Neural cell (in vitro differentiated cells): ENCODE data around the gene MAP3K20. TPM values are rescaled to one million over a fixed set of nuclear protein-coding genes. Genes with fewer than 3 reads are reported as not detected.

ENCODE experiments used
- H2AFZ ChIP-seq: fragments of 200-600, 300-800 bp; sonication (generic), shearing (Covaris generic); 2 replicates; pipeline ENCODE4 v1.6.0; 2014; ENCODE audit warnings: low read depth, mild to moderate bottlenecking, antibody characterized with exemption, low read length, moderate library complexity
- H3F3A ChIP-seq: fragments of 200-600 bp; shearing (Covaris generic); 2 replicates; pipeline ENCODE4 v1.6.1; 2016; ENCODE audit warnings: mild to moderate bottlenecking, moderate library complexity, mixed read lengths, antibody characterized with exemption, low read length; ENCODE audit not compliant: insufficient read depth, poor library complexity, severe bottlenecking
- H3K27ac ChIP-seq: fragments of 200-600, 300-800 bp; sonication (generic), shearing (Covaris generic); 2 replicates; pipeline ENCODE4 v1.5.1; 2014; ENCODE audit warnings: mild to moderate bottlenecking, low read length, moderate library complexity
- H3K27me3 ChIP-seq: fragments of 300-800, 200-600 bp; sonication (generic), shearing (Covaris generic); 2 replicates; pipeline ENCODE4 v1.6.0; 2014; ENCODE audit warnings: mild to moderate bottlenecking, low read depth, low read length, moderate library complexity; ENCODE audit not compliant: insufficient read depth
- H3K36me3 ChIP-seq: fragments of 300-800, 200-600 bp; sonication (generic), shearing (Covaris generic); 2 replicates; pipeline ENCODE4 v1.5.1; 2014; ENCODE audit warnings: mild to moderate bottlenecking, antibody characterized with exemption, low read length, moderate library complexity; ENCODE audit not compliant: insufficient read depth
- H3K4me2 ChIP-seq: fragments of 300-800, 200-600 bp; sonication (generic), shearing (Covaris generic); 2 replicates; pipeline ENCODE4 v1.6.0; 2014; ENCODE audit warnings: mild to moderate bottlenecking, low read length
- H3K4me3 ChIP-seq: fragments of 300-800, 200-600 bp; sonication (generic), shearing (Covaris generic); 2 replicates; pipeline ENCODE4 v1.5.1; 2014; ENCODE audit warnings: mild to moderate bottlenecking, low read length, moderate library complexity
- H3K79me2 ChIP-seq: fragments of 200-600 bp; shearing (Covaris generic); replicated peaks from 2 replicates; pipeline ENCODE4 v1.6.0; 2014; ENCODE audit warnings: mild to moderate bottlenecking, low read length, moderate library complexity; ENCODE audit not compliant: insufficient read depth
- H3K9ac ChIP-seq: fragments of 300-800, 200-600 bp; sonication (generic), shearing (Covaris generic); 2 replicates; pipeline ENCODE4 v1.6.1; 2016; ENCODE audit warnings: mild to moderate bottlenecking, low read length, mixed read lengths
- H3K9me2 ChIP-seq: fragments of 200-600 bp; shearing (Covaris generic); 2 replicates; pipeline ENCODE4 v1.6.1; 2016; ENCODE audit warnings: mild to moderate bottlenecking, low read length, mixed read lengths; ENCODE audit not compliant: insufficient read depth
- H3K9me3 ChIP-seq: fragments of 200-600, 300-800 bp; sonication (generic), shearing (Covaris generic); 2 replicates; pipeline ENCODE4 v1.6.1; 2016; ENCODE audit warnings: mild to moderate bottlenecking, mixed run types, low read length, moderate library complexity, mixed read lengths
- H4K20me1 ChIP-seq: fragments of 200-600 bp; shearing (Covaris generic); 2 replicates; pipeline ENCODE4 v1.6.1; 2016; ENCODE audit warnings: mild to moderate bottlenecking, mixed run types; ENCODE audit not compliant: insufficient read depth
- EP300 ChIP-seq: fragments of 450-650 bp; conservative IDR thresholded peaks from 2 replicates; pipeline ENCODE4 v1.6.1; 2014; ENCODE audit warnings: antibody characterized with exemption, mild to moderate bottlenecking, moderate library complexity; ENCODE audit not compliant: poor library complexity, severe bottlenecking
- EZH2 ChIP-seq: fragments of 200-600, 300-800 bp; shearing (Covaris generic), sonication (generic); IDR thresholded peaks from 2 replicates; pipeline ENCODE4 v1.6.1; 2014; ENCODE audit warnings: antibody characterized with exemption, low read length, borderline replicate concordance, mild to moderate bottlenecking; ENCODE audit not compliant: insufficient read depth, poor library complexity, severe bottlenecking
- MXI1 ChIP-seq: fragments of 450-650 bp; conservative IDR thresholded peaks from 2 replicates; pipeline ENCODE4 v1.6.1; 2014; ENCODE audit warnings: antibody characterized with exemption, mild to moderate bottlenecking; ENCODE audit not compliant: poor library complexity, severe bottlenecking
- POLR2AphosphoS5 ChIP-seq: IDR thresholded peaks from 2 replicates; pipeline ENCODE4 v1.6.1; 2012
- RAD21 ChIP-seq: fragments of 450-650 bp; conservative IDR thresholded peaks from 2 replicates; pipeline ENCODE4 v1.6.1; 2014; ENCODE audit warnings: antibody characterized with exemption, mild to moderate bottlenecking, moderate library complexity
- SMC3 ChIP-seq: fragments of 450-650 bp; conservative IDR thresholded peaks from 2 replicates; pipeline ENCODE4 v1.6.1; 2014; ENCODE audit warnings: antibody characterized with exemption, mild to moderate bottlenecking, moderate library complexity; ENCODE audit not compliant: poor library complexity
- TAF1 ChIP-seq: IDR thresholded peaks from 2 replicates; pipeline ENCODE4 v1.6.1; 2012; ENCODE audit warnings: low read depth
- polyA plus RNA-seq: library from polyadenylated mRNA; depleted of rRNA; stranded (reverse); fragments of >200 nt; gene quantifications from 2 replicates; pipeline ENCODE4 v1.2.3, GENCODE V29; 2014
- TF ChIP-seq, protein P1 (sequence below): IDR thresholded peaks from 2 replicates; pipeline ENCODE4 v1.6.1; 2012; ENCODE audit warnings: borderline replicate concordance
- TF ChIP-seq, protein P2 (sequence below): fragments of 450-650 bp; IDR thresholded peaks from 2 replicates; pipeline ENCODE4 v1.5.1; 2014; ENCODE audit warnings: antibody characterized with exemption, mild to moderate bottlenecking, moderate library complexity; ENCODE audit not compliant: poor library complexity, severe bottlenecking

Gene MAP3K20
- polyA plus RNA-seq, 1 donor from 2014 or later, result 0.48 TPM

- H3K9ac ChIP-seq, result no peak overlapping the region
Observed at GRCh38 chr2:173223871-173224270, 148.2 kb downstream of the MAP3K20 start.

GRCh38 chr2:173226899-173227698, 151.5 kb downstream of the MAP3K20 start:
- Histone ChIP-seq H3F3A (no peaks in the 10 kb centered on the region), H2AFZ (no peak overlapping the region), H3K9me3 (no peaks in the 10 kb centered on the region), H3K9ac (no peak overlapping the region), H3K27me3 (peaks cover 4% of the 10 kb centered on the region), H4K20me1 (no peaks in the 10 kb centered on the region), H3K4me2 (no peak overlapping the region), H3K79me2 (no peaks in the 10 kb centered on the region), H3K36me3 (no peaks in the 10 kb centered on the region), H3K4me3 (no peak overlapping the region), H3K27ac (no peak overlapping the region), H3K9me2 (no peaks in the 10 kb centered on the region)
- TF ChIP-seq MXI1 (no peak), TAF1 (no peak), SMC3 (no peak), RAD21 (no peak), EP300 (no peak), POLR2AphosphoS5 (no peak), EZH2 (no peak)
- TF ChIP-seq, protein P1, sequence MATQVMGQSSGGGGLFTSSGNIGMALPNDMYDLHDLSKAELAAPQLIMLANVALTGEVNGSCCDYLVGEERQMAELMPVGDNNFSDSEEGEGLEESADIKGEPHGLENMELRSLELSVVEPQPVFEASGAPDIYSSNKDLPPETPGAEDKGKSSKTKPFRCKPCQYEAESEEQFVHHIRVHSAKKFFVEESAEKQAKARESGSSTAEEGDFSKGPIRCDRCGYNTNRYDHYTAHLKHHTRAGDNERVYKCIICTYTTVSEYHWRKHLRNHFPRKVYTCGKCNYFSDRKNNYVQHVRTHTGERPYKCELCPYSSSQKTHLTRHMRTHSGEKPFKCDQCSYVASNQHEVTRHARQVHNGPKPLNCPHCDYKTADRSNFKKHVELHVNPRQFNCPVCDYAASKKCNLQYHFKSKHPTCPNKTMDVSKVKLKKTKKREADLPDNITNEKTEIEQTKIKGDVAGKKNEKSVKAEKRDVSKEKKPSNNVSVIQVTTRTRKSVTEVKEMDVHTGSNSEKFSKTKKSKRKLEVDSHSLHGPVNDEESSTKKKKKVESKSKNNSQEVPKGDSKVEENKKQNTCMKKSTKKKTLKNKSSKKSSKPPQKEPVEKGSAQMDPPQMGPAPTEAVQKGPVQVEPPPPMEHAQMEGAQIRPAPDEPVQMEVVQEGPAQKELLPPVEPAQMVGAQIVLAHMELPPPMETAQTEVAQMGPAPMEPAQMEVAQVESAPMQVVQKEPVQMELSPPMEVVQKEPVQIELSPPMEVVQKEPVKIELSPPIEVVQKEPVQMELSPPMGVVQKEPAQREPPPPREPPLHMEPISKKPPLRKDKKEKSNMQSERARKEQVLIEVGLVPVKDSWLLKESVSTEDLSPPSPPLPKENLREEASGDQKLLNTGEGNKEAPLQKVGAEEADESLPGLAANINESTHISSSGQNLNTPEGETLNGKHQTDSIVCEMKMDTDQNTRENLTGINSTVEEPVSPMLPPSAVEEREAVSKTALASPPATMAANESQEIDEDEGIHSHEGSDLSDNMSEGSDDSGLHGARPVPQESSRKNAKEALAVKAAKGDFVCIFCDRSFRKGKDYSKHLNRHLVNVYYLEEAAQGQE, result no peak
- TF ChIP-seq, protein P2, sequence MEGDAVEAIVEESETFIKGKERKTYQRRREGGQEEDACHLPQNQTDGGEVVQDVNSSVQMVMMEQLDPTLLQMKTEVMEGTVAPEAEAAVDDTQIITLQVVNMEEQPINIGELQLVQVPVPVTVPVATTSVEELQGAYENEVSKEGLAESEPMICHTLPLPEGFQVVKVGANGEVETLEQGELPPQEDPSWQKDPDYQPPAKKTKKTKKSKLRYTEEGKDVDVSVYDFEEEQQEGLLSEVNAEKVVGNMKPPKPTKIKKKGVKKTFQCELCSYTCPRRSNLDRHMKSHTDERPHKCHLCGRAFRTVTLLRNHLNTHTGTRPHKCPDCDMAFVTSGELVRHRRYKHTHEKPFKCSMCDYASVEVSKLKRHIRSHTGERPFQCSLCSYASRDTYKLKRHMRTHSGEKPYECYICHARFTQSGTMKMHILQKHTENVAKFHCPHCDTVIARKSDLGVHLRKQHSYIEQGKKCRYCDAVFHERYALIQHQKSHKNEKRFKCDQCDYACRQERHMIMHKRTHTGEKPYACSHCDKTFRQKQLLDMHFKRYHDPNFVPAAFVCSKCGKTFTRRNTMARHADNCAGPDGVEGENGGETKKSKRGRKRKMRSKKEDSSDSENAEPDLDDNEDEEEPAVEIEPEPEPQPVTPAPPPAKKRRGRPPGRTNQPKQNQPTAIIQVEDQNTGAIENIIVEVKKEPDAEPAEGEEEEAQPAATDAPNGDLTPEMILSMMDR, result no peak

More at GRCh38 chr2:173223871-173224270, 148.2 kb downstream of the MAP3K20 start:
- no peaks in the 10 kb centered on the region for H3F3A ChIP-seq
- H3K79me2 ChIP-seq, result no peaks in the 10 kb centered on the region
- H3K4me2 ChIP-seq, result no peak overlapping the region
- no peak overlapping the region for H3K4me3 ChIP-seq
- no peaks in the 10 kb centered on the region for H3K9me3 ChIP-seq
- H3K36me3 ChIP-seq, result no peaks in the 10 kb centered on the region
- H4K20me1 ChIP-seq, result no peaks in the 10 kb centered on the region
- no peaks in the 10 kb centered on the region for H3K9me2 ChIP-seq
- H3K27ac ChIP-seq, result no peak overlapping the region
- peaks cover 4% of the 10 kb centered on the region for H3K27me3 ChIP-seq
- H2AFZ ChIP-seq, result no peak overlapping the region
- TF ChIP-seq RAD21, result no peak
